Progenitor cell of endocrine pancreas (in vitro differentiated cells): ENCODE measurements around the gene CNOT2. TPM values are rescaled to one million over a fixed set of nuclear protein-coding genes. Genes with fewer than 3 reads are reported as not detected.

Experiments used
- DNase-seq: peaks from one replicate; pipeline ENCODE4 v3.0.0; 2021; ENCODE audit warnings: low spot score; ENCODE audit not compliant: unreplicated experiment
- H3K27ac Mint-ChIP-seq: 2 replicates; pipeline ENCODE4 v1.8.0; 2021; ENCODE audit warnings: mild to moderate bottlenecking, moderate library complexity, mixed read lengths
- H3K27me3 Mint-ChIP-seq: 2 replicates; pipeline ENCODE4 v1.8.0; 2021; ENCODE audit warnings: mixed read lengths
- H3K36me3 Mint-ChIP-seq: 2 replicates; pipeline ENCODE4 v1.8.0; 2022; ENCODE audit warnings: mixed read lengths; ENCODE audit not compliant: insufficient read depth
- H3K4me1 Mint-ChIP-seq: 2 replicates; pipeline ENCODE4 v1.8.0; 2021; ENCODE audit warnings: low read depth, mixed read lengths
- H3K4me3 Mint-ChIP-seq: 2 replicates; pipeline ENCODE4 v1.8.0; 2021; ENCODE audit warnings: low read depth, mild to moderate bottlenecking, moderate library complexity, mixed read lengths
- H3K9me3 Mint-ChIP-seq: 2 replicates; pipeline ENCODE4 v1.8.0; 2021; ENCODE audit warnings: low read depth, mixed read lengths
- total RNA-seq: library from RNA; stranded (reverse); gene quantifications from 2 replicates; pipeline ENCODE4 v1.2.1, GENCODE V29; 2021
- TF ChIP-seq, protein P1 (sequence below): fragments of 200-600 bp; sonication (generic); IDR thresholded peaks from one replicate; pipeline ENCODE4 v1.5.0; 2021; ENCODE audit warnings: antibody characterized with exemption, mild to moderate bottlenecking; ENCODE audit not compliant: unreplicated experiment

Gene CNOT2
- total RNA-seq, 1 donor from 2014 or later: 128 TPM

DNA sequence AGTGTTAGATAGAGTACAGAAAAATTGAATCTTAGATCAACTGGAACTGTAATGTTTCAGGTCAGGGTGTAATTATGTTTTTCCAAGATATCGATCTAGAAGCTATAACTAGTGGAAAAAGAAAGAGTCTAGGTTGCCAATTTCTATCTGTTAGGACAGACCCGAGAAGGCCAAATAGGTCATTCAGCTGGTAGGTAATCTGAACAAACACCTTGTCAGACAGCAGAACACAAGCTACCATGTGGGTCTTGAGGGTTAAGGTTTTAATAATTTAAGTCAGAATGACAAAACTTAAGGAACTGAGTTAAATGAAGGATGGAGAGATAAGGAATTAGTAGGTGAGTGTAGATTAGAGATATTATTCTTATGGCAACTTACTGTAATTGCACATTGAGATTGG, 78.0 kb downstream of the CNOT2 start:
- Mint-ChIP-seq H3K27me3 (no peaks in the 10 kb centered on the region), H3K36me3 (peaks cover 8% of the 10 kb centered on the region), H3K27ac (no peak overlapping the region), H3K4me3 (no peak overlapping the region), H3K4me1 (peaks cover 3% of the 10 kb centered on the region), H3K9me3 (no peaks in the 10 kb centered on the region)
- TF ChIP-seq, protein P1, sequence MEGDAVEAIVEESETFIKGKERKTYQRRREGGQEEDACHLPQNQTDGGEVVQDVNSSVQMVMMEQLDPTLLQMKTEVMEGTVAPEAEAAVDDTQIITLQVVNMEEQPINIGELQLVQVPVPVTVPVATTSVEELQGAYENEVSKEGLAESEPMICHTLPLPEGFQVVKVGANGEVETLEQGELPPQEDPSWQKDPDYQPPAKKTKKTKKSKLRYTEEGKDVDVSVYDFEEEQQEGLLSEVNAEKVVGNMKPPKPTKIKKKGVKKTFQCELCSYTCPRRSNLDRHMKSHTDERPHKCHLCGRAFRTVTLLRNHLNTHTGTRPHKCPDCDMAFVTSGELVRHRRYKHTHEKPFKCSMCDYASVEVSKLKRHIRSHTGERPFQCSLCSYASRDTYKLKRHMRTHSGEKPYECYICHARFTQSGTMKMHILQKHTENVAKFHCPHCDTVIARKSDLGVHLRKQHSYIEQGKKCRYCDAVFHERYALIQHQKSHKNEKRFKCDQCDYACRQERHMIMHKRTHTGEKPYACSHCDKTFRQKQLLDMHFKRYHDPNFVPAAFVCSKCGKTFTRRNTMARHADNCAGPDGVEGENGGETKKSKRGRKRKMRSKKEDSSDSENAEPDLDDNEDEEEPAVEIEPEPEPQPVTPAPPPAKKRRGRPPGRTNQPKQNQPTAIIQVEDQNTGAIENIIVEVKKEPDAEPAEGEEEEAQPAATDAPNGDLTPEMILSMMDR: no peak
- no peak for DNase-seq

DNA sequence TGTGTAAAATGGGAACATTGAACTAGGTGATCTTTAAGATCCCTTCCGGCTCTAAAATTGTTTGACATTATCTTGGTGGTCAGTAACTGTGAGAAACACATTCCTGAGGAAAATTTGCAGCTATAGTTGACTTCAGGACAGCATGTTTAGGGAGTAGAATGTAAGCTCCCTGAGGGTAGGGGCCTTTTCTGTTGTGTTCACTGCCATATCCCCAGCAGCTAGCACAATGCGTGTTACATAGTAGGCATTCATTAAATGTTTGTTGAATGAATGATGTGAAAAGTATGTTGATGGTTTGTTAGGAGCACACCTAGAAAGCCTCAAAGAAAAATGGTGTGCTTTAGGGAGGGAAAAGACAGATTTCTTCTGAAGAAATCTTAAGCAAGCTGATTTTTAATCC, 84.3 kb downstream of the CNOT2 start:
- Mint-ChIP-seq H3K36me3 (peaks cover 20% of the 10 kb centered on the region), H3K9me3 (peaks cover 4% of the 10 kb centered on the region), H3K4me1 (no peaks in the 10 kb centered on the region), H3K27ac (no peak overlapping the region), H3K4me3 (no peak overlapping the region), H3K27me3 (no peaks in the 10 kb centered on the region)
- TF ChIP-seq, protein P1: no peak
- DNase-seq: no peak

DNA sequence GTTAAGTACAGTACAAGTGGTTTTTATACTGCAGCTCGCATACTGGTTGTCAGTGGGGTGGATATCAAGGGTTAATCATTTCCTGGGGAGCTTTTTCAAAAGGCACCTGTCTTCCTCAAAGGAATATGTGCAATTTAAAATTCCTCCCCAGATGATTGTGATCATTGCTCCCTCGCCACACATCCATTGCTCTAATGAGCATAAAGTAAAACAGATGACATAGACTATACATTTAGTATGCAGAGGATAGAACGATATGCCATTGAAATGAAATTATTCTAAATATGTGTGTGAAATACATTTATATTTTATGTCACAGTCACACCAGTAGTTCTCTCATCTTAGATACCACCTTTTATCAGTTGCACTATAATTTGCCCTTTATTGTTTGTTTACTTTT, 86.5 kb downstream of the CNOT2 start:
- peaks cover 17% of the 10 kb centered on the region for H3K36me3 Mint-ChIP-seq
- TF ChIP-seq, protein P1: no peak

DNA sequence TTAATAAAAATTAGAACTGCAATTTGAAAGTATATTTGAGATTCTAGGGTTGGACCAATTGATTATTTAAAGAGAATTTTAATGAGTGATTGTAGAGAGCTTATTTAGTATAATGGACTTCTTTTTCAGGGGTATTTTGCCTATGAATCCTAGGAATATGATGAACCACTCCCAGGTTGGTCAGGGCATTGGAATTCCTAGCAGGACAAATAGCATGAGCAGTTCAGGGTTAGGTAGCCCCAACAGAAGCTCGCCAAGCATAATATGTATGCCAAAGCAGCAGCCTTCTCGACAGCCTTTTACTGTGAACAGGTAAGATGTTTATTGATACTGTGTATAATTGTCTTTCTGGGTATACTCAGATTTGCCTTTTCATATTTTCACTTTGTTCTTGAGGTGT, 86.9 kb downstream of the CNOT2 start:
- Mint-ChIP-seq H3K4me1 (peaks cover 2% of the 10 kb centered on the region), H3K36me3 (peaks cover 18% of the 10 kb centered on the region), H3K9me3 (peaks cover 4% of the 10 kb centered on the region), H3K4me3 (no peak overlapping the region), H3K27me3 (no peaks in the 10 kb centered on the region), H3K27ac (no peak overlapping the region)
- no peak for DNase-seq
- TF ChIP-seq, protein P1: no peak

More for the DNA sequence above, 86.5 kb downstream of the CNOT2 start:
- peaks cover 2% of the 10 kb centered on the region for H3K4me1 Mint-ChIP-seq
- peaks cover 4% of the 10 kb centered on the region for H3K9me3 Mint-ChIP-seq
- DNase-seq: no peak
- no peaks in the 10 kb centered on the region for H3K27me3 Mint-ChIP-seq
- H3K4me3 Mint-ChIP-seq: no peak overlapping the region
- H3K27ac Mint-ChIP-seq: no peak overlapping the region

DNA sequence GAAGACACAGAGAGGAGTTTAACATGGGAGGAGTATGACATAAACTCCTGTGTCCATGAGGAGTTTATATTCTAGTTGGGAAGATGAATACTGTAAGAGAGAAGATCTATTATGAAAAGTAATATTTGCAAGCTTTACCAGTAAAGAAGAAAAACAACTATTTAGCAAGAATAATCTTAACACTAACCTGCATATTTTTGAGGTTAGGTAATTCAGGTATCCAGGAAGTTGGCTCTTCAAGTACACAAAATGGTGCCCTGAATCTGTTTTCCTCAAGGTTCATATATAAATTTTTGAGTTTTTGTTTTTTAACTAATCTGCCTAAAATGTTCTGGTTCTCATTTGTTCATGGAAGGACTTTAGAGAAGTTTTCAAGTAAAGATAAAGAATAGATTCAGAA, 89.0 kb downstream of the CNOT2 start:
- Mint-ChIP-seq H3K36me3 (peaks cover 14% of the 10 kb centered on the region), H3K27me3 (no peaks in the 10 kb centered on the region), H3K4me1 (peaks cover 2% of the 10 kb centered on the region), H3K4me3 (no peak overlapping the region), H3K9me3 (no peaks in the 10 kb centered on the region), H3K27ac (no peak overlapping the region)
- TF ChIP-seq, protein P1: no peak
- no peak for DNase-seq
